WERI-Rb-1 (cell line): Measurements from ENCODE around the gene SLCO2B1.
A peak's percentile ranks its signal among the peaks of the same experiment; 100 is the strongest.

Experiments
- DNase-seq: peaks from one replicate; pipeline ENCODE4 v3.0.0-alpha.2; 2020
- H3K27ac ChIP-seq: fragments of 250-450 bp; sonication (Bioruptor Pico); 2 replicates; pipeline ENCODE4 v1.5.1; 2020; ENCODE audit warnings: mild to moderate bottlenecking, moderate library complexity
- H3K27me3 ChIP-seq: fragments of 250-450 bp; sonication (Bioruptor Pico); 2 replicates; pipeline ENCODE4 v1.5.1; 2021; ENCODE audit warnings: mild to moderate bottlenecking, low read depth, moderate library complexity; ENCODE audit not compliant: insufficient read depth, severe bottlenecking
- H3K36me3 ChIP-seq: fragments of 250-450 bp; sonication (Bioruptor Pico); 2 replicates; pipeline ENCODE4 v1.5.1; 2020; ENCODE audit warnings: mild to moderate bottlenecking, moderate library complexity
- H3K4me3 ChIP-seq: 2 replicates; pipeline ENCODE4 v1.5.1; 2011; ENCODE audit warnings: low read depth, mild to moderate bottlenecking, control low read depth, low read length
- H3K9me3 ChIP-seq: fragments of 250-450 bp; sonication (Bioruptor Pico); 2 replicates; pipeline ENCODE4 v1.5.1; 2021; ENCODE audit warnings: mild to moderate bottlenecking, moderate library complexity; ENCODE audit not compliant: severe bottlenecking
- TF ChIP-seq, protein P1 (sequence below): IDR thresholded peaks from 2 replicates; pipeline ENCODE4 v1.5.1; 2011; ENCODE audit warnings: low read depth, mild to moderate bottlenecking, control low read depth, inconsistent platforms, low read length

SLCO2B1 gene

DNA sequence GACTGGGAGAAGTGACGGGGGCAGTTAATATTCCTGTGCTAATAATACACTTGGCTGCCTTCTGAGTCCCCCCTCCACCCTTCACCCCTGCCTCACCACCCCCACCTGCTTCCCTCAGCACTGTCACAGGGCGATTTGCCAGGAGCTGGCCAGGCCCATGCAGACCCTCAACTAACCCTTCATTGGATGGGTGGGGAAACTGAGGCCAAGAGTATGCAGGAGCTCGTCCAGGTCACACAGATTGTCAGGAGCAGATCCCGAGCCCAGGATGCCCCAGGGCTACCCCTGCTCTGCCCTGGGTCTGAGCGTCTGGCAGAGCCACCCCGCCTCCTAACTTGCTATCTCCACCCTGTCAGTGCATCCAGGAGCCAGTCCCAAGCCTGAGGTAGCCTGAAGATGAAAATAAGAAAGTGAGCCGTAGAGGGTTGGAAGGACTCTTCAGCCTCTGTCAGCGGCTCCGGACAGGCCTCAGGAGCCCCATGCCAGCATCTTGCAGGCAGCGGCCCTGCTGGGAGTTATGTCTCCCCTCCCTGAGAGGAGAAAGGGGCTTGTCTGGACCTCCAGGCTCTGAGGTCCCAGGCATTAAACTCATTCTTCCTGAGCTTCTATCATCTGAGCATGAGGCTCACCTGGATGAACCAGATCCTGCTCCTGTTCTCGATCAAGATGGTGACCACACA, 95.9 kb downstream of the SLCO2B1 start:
- Histone ChIP-seq H3K36me3 (no peaks in the 10 kb centered on the region), H3K4me3 (no peak overlapping the region), H3K27ac (no peak overlapping the region), H3K27me3 (peaks cover 3% of the 10 kb centered on the region), H3K9me3 (no peaks in the 10 kb centered on the region)
- TF ChIP-seq, protein P1, sequence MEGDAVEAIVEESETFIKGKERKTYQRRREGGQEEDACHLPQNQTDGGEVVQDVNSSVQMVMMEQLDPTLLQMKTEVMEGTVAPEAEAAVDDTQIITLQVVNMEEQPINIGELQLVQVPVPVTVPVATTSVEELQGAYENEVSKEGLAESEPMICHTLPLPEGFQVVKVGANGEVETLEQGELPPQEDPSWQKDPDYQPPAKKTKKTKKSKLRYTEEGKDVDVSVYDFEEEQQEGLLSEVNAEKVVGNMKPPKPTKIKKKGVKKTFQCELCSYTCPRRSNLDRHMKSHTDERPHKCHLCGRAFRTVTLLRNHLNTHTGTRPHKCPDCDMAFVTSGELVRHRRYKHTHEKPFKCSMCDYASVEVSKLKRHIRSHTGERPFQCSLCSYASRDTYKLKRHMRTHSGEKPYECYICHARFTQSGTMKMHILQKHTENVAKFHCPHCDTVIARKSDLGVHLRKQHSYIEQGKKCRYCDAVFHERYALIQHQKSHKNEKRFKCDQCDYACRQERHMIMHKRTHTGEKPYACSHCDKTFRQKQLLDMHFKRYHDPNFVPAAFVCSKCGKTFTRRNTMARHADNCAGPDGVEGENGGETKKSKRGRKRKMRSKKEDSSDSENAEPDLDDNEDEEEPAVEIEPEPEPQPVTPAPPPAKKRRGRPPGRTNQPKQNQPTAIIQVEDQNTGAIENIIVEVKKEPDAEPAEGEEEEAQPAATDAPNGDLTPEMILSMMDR: no peak
- no peak for DNase-seq

- Histone ChIP-seq H3K4me3 (no peak overlapping the region), H3K36me3 (no peaks in the 10 kb centered on the region), H3K9me3 (no peaks in the 10 kb centered on the region), H3K27ac (no peak overlapping the region), H3K27me3 (no peaks in the 10 kb centered on the region)
- DNase-seq: no peak
- TF ChIP-seq, protein P1: no peak
These were observed 98.0 kb downstream of the SLCO2B1 start for GRCh38 chr11:75248924-75249256.

- no peaks in the 10 kb centered on the region for H3K36me3 ChIP-seq
- DNase-seq: peak; percentile 5
- no peak overlapping the region for H3K4me3 ChIP-seq
- TF ChIP-seq, protein P1: no peak
- H3K27ac ChIP-seq: no peak overlapping the region
- H3K27me3 ChIP-seq: no peaks in the 10 kb centered on the region
- H3K9me3 ChIP-seq: no peaks in the 10 kb centered on the region
These were observed 98.8 kb downstream of the SLCO2B1 start for GRCh38 chr11:75249704-75250103.

- Histone ChIP-seq H3K9me3 (no peaks in the 10 kb centered on the region), H3K4me3 (no peak overlapping the region), H3K27ac (no peak overlapping the region), H3K36me3 (no peaks in the 10 kb centered on the region), H3K27me3 (no peaks in the 10 kb centered on the region)
- DNase-seq: no peak
- TF ChIP-seq, protein P1: no peak
These were observed 103.4 kb downstream of the SLCO2B1 start for GRCh38 chr11:75254326-75254725.
